C4-2B (cell line): ENCODE results near the gene NKPD1.

Experiments
- CTCF ChIP-seq: fragments of 450-650 bp; conservative IDR thresholded peaks from 2 replicates; pipeline ENCODE4 v1.5.1; 2017; ENCODE audit warnings: mild to moderate bottlenecking
- ZFX ChIP-seq: fragments of 450-650 bp; IDR thresholded peaks from 2 replicates; pipeline ENCODE4 v1.6.1; 2017

GRCh38 chr19:45146251-45146650, 14.5 kb downstream of the NKPD1 start:
- TF ChIP-seq CTCF (no peak), ZFX (no peak)
